Gastrocnemius medialis (tissue), 4 donors: ENCODE measurements around the gene TANC1. TPM values are rescaled to one million over a fixed set of nuclear protein-coding genes. Genes with fewer than 3 reads are reported as not detected.
A peak's percentile ranks its signal among the peaks of the same experiment; 100 is the strongest.

Experiments
- ATAC-seq, 2 donors: fragments of 150-250 bp; one replicate each; pipeline ENCODE4 v1.9.1; 2016
- DNase-seq, 2 donors: peaks; one replicate each; pipeline ENCODE4 v3.0.0-alpha.2; 2019
- H3K27ac ChIP-seq, 4 donors: fragments of 200-600 bp; sonication (generic); 1 replicate in 1 of 4; 2 replicates in 3 of 4; pipeline ENCODE4 v1.5.1; 2016 to 2018; ENCODE audit warnings: mild to moderate bottlenecking in 2 of 4, moderate library complexity in 1 of 4
- H3K27me3 ChIP-seq, 3 donors: fragments of 200-600 bp; sonication (generic) in 2 of 3; 1 replicate in 1 of 3; 2 replicates in 2 of 3; pipeline versions ENCODE4 v1.5.1 to v1.6.0; 2016 to 2019; ENCODE audit warnings: mild to moderate bottlenecking in 1 of 3, moderate library complexity in 1 of 3
- H3K36me3 ChIP-seq, 2 donors: fragments of 200-600 bp; sonication (generic) in 1 of 2; one replicate each; pipeline ENCODE4 v1.5.1; 2017 to 2018
- H3K4me1 ChIP-seq, 2 donors: fragments of 200-600 bp; sonication (generic) in 1 of 2; one replicate each; pipeline ENCODE4 v1.5.1; 2016 to 2017; ENCODE audit warnings: mild to moderate bottlenecking in 2 of 2
- H3K4me3 ChIP-seq, 4 donors: fragments of 200-600 bp; sonication (generic) in 3 of 4; 1 replicate in 1 of 4; 2 replicates in 3 of 4; pipeline ENCODE4 v1.5.1; 2016 to 2019; ENCODE audit warnings: mild to moderate bottlenecking in 2 of 4
- H3K9me3 ChIP-seq, 3 donors: fragments of 200-600 bp; sonication (generic) in 2 of 3; 1 replicate in 1 of 3; 2 replicates in 2 of 3; pipeline ENCODE4 v1.5.1; 2016 to 2019
- POLR2A ChIP-seq, 2 donors: fragments of 450-650 bp; IDR thresholded peaks; one replicate each; pipeline ENCODE4 v1.6.1; 2017; ENCODE audit warnings: antibody characterized with exemption in 2 of 2, mild to moderate bottlenecking in 2 of 2, moderate library complexity in 2 of 2
- in situ Hi-C, 4 donors: fragments of 200-750 bp; cut with MboI; loops; one replicate each; pipeline versions ENCODE4 v1.15.0 to v1.8.0; 2017; ENCODE audit warnings: low sequenced_read_pairs in 4 of 4
- intact Hi-C: fragments of 100-400 bp; cut with DNase I; formaldehyde crosslinking; loops from one replicate; pipeline ENCODE4 v1.15.1; 2023; ENCODE audit warnings: low total_unique reads
- total RNA-seq, 4 donors: library from RNA; depleted of rRNA; stranded (reverse); fragments of >200 nt; gene quantifications; one replicate each; pipeline versions ENCODE4 v1.1.0 to v1.2.3, GENCODE V29; 2016
- TF ChIP-seq, protein P1 (sequence below), 5 experiments: fragments of 450-650 bp in 3 of 5; fragments of 200-600 bp in 2 of 5; sonication (generic) in 2 of 5; IDR thresholded peaks in 4 of 5; conservative IDR thresholded peaks in 1 of 5; 1 replicate in 4 of 5; 2 replicates in 1 of 5; pipeline ENCODE4 v1.5.1; 2016 to 2019; ENCODE audit warnings: antibody characterized with exemption in 5 of 5, mild to moderate bottlenecking in 3 of 5, moderate library complexity in 3 of 5

TANC1 gene
- total RNA-seq, 4 donors from 2014 or later, result 5.1 to 9.9 (median 5.4) TPM

DNA sequence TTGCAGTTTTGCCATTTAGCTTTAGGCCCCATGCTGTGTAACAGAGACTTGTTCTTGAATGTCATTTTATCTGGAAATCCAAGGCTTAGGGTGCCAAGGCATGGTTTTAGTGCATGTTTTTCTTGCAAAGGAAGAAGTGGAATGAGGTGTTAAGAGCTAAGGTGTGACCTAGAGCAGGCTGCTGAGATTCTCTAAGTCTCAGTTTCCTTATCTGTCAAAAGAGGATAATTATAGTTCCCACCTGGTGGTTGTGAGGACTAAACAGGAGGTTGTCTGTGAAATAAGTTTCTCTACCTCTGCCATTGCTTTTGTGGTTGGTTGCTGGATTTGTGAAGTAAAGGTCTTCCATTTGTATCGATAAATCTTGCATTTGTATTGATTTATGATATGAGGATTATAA is 82.0 kb downstream of the TANC1 start:
- H3K36me3 ChIP-seq, result no peaks in the 10 kb centered on the region
- H3K27me3 ChIP-seq, result no peaks in the 10 kb centered on the region
- in situ Hi-C loops, result no loop called here
- H3K4me1 ChIP-seq, result peaks cover 5 to 7% of the 10 kb centered on the region in 2 donors
- TF ChIP-seq, protein P1, sequence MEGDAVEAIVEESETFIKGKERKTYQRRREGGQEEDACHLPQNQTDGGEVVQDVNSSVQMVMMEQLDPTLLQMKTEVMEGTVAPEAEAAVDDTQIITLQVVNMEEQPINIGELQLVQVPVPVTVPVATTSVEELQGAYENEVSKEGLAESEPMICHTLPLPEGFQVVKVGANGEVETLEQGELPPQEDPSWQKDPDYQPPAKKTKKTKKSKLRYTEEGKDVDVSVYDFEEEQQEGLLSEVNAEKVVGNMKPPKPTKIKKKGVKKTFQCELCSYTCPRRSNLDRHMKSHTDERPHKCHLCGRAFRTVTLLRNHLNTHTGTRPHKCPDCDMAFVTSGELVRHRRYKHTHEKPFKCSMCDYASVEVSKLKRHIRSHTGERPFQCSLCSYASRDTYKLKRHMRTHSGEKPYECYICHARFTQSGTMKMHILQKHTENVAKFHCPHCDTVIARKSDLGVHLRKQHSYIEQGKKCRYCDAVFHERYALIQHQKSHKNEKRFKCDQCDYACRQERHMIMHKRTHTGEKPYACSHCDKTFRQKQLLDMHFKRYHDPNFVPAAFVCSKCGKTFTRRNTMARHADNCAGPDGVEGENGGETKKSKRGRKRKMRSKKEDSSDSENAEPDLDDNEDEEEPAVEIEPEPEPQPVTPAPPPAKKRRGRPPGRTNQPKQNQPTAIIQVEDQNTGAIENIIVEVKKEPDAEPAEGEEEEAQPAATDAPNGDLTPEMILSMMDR (IDR thresholded peaks at IDR 0.05 in 4 of 5, conservative IDR thresholded peaks at IDR 0.05 in 1 of 5), result no peak
- TF ChIP-seq POLR2A (IDR thresholded peaks at IDR 0.05), result no peak
- no peaks in the 10 kb centered on the region for H3K9me3 ChIP-seq
- no peak overlapping the region for H3K27ac ChIP-seq
- H3K4me3 ChIP-seq, result no peak overlapping the region
- no peak for ATAC-seq
- no peak for DNase-seq
- intact Hi-C loops, result no loop called here

DNA sequence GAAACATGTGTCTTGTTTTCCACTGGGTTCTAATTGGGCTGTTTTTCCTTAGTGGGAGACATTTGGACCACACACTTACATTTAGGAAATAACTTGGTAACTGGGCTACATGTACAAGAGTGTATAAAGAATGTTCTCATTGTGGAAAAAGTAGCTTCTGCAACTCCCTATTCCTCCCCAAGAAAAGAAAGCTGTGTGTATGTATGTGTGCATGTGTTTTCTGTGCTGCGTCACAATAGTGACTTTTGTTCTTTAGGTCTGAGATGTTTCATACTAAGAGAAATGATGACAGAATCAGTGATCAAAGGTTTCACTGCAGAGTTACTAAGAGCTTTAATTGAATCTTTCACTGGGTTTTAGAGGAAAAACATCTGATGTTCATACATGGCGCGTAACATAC is 82.7 kb downstream of the TANC1 start:
- ATAC-seq (no peak), DNase-seq (no peak)
- TF ChIP-seq POLR2A (IDR thresholded peaks at IDR 0.05), result no peak
- TF ChIP-seq, protein P1 (IDR thresholded peaks at IDR 0.05 in 4 of 5, conservative IDR thresholded peaks at IDR 0.05 in 1 of 5), result no peak
- peaks cover 5 to 7% of the 10 kb centered on the region in 2 donors for H3K4me1 ChIP-seq
- intact Hi-C loops (no loop called here), in situ Hi-C loops (no loop called here)
- no peak overlapping the region for H3K4me3 ChIP-seq
- no peak overlapping the region for H3K27ac ChIP-seq
- no peaks in the 10 kb centered on the region for H3K9me3 ChIP-seq
- no peaks in the 10 kb centered on the region for H3K36me3 ChIP-seq
- no peaks in the 10 kb centered on the region for H3K27me3 ChIP-seq

DNA sequence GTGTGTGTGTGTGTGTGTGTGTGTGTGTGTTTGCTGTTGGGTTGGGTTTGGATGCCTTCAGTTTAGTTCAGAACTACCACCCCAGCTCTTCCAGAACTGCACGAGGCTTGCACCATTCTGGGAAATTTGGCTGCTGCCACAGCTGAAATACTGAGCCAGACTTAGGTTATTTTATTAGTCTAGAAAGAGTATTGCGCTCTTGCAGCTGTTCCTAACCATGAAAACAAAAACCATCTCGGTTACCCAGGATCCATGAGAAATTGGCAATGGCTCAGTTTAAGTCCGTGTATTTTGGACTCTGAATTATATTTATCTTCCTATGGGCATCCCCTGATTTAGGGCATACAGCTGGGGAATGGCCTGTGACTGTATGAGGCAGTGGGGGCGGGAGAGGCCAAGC is 83.2 kb downstream of the TANC1 start:
- Histone ChIP-seq H3K27ac (no peak overlapping the region), H3K4me1 (peaks cover 5 to 7% of the 10 kb centered on the region in 2 donors), H3K36me3 (no peaks in the 10 kb centered on the region), H3K4me3 (no peak overlapping the region), H3K27me3 (no peaks in the 10 kb centered on the region), H3K9me3 (no peaks in the 10 kb centered on the region)
- intact Hi-C loops (no loop called here), in situ Hi-C loops (no loop called here)
- DNase-seq (no peak), ATAC-seq (peak in 1 of 2 donors; percentile 52)
- TF ChIP-seq POLR2A (IDR thresholded peaks at IDR 0.05), result no peak
- TF ChIP-seq, protein P1 (IDR thresholded peaks at IDR 0.05 in 4 of 5, conservative IDR thresholded peaks at IDR 0.05 in 1 of 5), result no peak

DNA sequence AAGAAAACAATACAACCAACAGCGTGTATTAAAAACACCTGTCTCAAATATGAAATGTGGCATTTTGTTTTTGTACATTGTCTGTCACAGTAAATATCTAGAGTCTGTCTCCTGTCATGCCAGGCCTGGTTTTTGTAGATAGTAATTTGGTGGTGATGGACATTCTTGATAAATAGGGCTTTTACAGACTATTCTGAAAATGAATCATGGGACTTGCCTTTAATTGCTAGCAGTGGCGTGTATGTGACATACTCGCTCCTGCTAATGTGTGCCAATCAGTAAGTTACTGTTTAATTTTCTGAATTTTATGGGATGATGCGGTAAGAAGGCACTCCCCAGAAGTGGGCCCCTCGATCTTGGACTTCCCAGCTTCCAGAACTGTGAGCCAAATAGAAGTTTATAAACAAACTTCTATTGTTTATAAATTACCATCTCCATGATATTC is 83.7 kb downstream of the TANC1 start:
- no peak for DNase-seq
- no peak overlapping the region for H3K27ac ChIP-seq
- H3K36me3 ChIP-seq, result no peaks in the 10 kb centered on the region
- in situ Hi-C loops (no loop called here), intact Hi-C loops (no loop called here)
- TF ChIP-seq POLR2A (IDR thresholded peaks at IDR 0.05), result no peak
- TF ChIP-seq, protein P1 (IDR thresholded peaks at IDR 0.05 in 4 of 5, conservative IDR thresholded peaks at IDR 0.05 in 1 of 5), result no peak
- H3K9me3 ChIP-seq, result no peaks in the 10 kb centered on the region
- H3K4me3 ChIP-seq, result no peak overlapping the region
- H3K4me1 ChIP-seq, result peaks cover 5 to 7% of the 10 kb centered on the region in 2 donors
- H3K27me3 ChIP-seq, result no peaks in the 10 kb centered on the region
- ATAC-seq, result no peak
